Measurements from ENCODE around the gene THRB. TPM values are rescaled to one million over a fixed set of nuclear protein-coding genes. Genes with fewer than 3 reads are reported as not detected.

Gene THRB
- total and polyA plus RNA-seq, 12 donors: 3.8 to 32.8 (median 26.0) TPM

- no peaks in the 10 kb centered on the region for H3K9me3 ChIP-seq
- peak in 3 of 8 donors; percentile 19 to 74 (median 55) for ATAC-seq
- intact Hi-C loops (cut with DNase I): no loop called here
- peaks cover 0 to 7% (median 0%) of the 10 kb centered on the region in 9 donors for H3K36me3 ChIP-seq
- no peak for DNase-seq
- no peak overlapping the region for H3K4me3 ChIP-seq
- TF ChIP-seq CTCF (IDR thresholded peaks at IDR 0.05): no peak
- H3K4me1 ChIP-seq: peaks cover 0 to 5% (median 0%) of the 10 kb centered on the region in 9 donors
- H3K27ac ChIP-seq: no peak overlapping the region
- no peaks in the 10 kb centered on the region for H3K27me3 ChIP-seq
- 87 to 89% methylated on average over 12 of the region's 12 CpGs for WGBS, 2 donors
These were observed 375.3 kb downstream of the THRB start for GRCh38 chr3:24119321-24119751.

DNA sequence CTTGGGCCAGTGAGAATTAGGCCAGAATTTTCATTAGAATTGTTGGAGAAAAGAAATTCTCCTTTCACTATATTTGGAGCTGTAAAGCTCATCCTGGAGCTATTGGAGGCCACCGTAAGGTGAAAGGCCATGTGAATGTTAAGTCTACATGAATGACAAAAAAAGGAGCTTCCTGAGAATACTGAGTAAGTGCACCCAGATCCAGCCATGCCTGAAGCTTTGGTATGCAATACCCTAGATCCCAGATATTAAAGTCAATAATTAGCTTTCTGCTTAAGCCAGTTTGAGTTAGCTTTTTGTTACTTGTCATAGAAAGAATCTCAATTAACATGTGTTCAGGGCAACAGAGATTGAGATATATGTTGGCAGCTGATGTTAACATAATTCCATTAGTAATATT lies 377.1 kb downstream of the THRB start:
- no peak for TF ChIP-seq CTCF (IDR thresholded peaks at IDR 0.05)
- peaks cover 0 to 5% (median 0%) of the 10 kb centered on the region in 9 donors for H3K4me1 ChIP-seq
- intact Hi-C loops (cut with DNase I): no loop called here
- H3K36me3 ChIP-seq: peaks cover 0 to 2% (median 0%) of the 10 kb centered on the region in 9 donors
- WGBS, 2 donors: 93 to 100% methylated on average over 1 of the region's 1 CpG
- DNase-seq: no peak
- no peak overlapping the region for H3K4me3 ChIP-seq
- no peaks in the 10 kb centered on the region for H3K9me3 ChIP-seq
- no peak for ATAC-seq
- H3K27me3 ChIP-seq: no peaks in the 10 kb centered on the region
- H3K27ac ChIP-seq: no peak overlapping the region

DNA sequence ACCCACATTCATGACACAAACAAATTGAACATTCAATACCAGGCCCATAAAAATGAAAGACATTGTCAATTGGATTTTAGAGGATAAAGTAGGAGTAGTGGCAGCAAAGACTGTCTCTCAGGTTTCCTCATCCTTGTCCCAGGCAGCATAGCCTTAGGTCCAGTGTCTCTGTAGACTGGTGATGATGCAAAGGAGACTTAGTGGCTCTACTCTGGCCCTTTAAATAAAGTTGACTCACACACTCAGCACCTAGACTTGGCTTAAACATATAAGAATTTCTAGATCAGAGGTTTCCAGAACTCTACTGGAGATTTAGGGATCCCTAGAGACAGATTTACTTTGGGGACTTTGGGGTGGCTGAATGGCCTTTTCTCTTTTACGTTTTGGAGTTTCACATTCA lies 382.9 kb downstream of the THRB start:
- WGBS, 2 donors: 70 to 88% methylated on average over 1 of the region's 1 CpG
- H3K27ac ChIP-seq: no peak overlapping the region
- no peaks in the 10 kb centered on the region for H3K36me3 ChIP-seq
- ATAC-seq (no peak), DNase-seq (no peak)
- H3K4me3 ChIP-seq: no peak overlapping the region
- no peaks in the 10 kb centered on the region for H3K9me3 ChIP-seq
- H3K27me3 ChIP-seq: no peaks in the 10 kb centered on the region
- H3K4me1 ChIP-seq: no peaks in the 10 kb centered on the region
- TF ChIP-seq CTCF (IDR thresholded peaks at IDR 0.05): no peak
- intact Hi-C loops (cut with DNase I): no loop called here

GRCh38 chr3:24110051-24110450 lies 384.6 kb downstream of the THRB start:
- intact Hi-C loops (cut with DNase I): no loop called here
- 68 to 75% methylated on average over 1 of the region's 1 CpG for WGBS, 2 donors

More at GRCh38 chr3:24110051-24110450, 384.6 kb downstream of the THRB start:
- no peak overlapping the region for H3K4me3 ChIP-seq
- no peak for TF ChIP-seq CTCF (IDR thresholded peaks at IDR 0.05)
- no peaks in the 10 kb centered on the region for H3K36me3 ChIP-seq
- no peaks in the 10 kb centered on the region for H3K9me3 ChIP-seq
- DNase-seq (no peak), ATAC-seq (no peak)
- no peaks in the 10 kb centered on the region for H3K4me1 ChIP-seq
- H3K27ac ChIP-seq: no peak overlapping the region
- no peaks in the 10 kb centered on the region for H3K27me3 ChIP-seq
